ENCODE measurements around the gene UTP11.
"Not testable (repeated sequence)": the region's sequence is repeated elsewhere in the genome, so short reads cannot be mapped to it uniquely, and the experiment has no call there.

The UTP11 gene

GRCh38 chr1:38028105-38028591 lies 15.6 kb downstream of the UTP11 start:
- no peak for FAIRE-seq

GRCh38 chr1:38028671-38029070 lies 16.1 kb downstream of the UTP11 start:
- FAIRE-seq = no peak

- no peak for FAIRE-seq
These were observed 16.6 kb downstream of the UTP11 start for GRCh38 chr1:38029081-38029681.

GRCh38 chr1:38029685-38030511 lies 17.4 kb downstream of the UTP11 start:
- FAIRE-seq = no peak

- FAIRE-seq = no peak
These were observed 18.3 kb downstream of the UTP11 start for GRCh38 chr1:38030596-38031512.

- no peak for FAIRE-seq
These were observed 19.0 kb downstream of the UTP11 start for GRCh38 chr1:38031513-38031866.

GRCh38 chr1:38032992-38033391 lies 20.5 kb downstream of the UTP11 start:
- not testable (repeated sequence) for FAIRE-seq

GRCh38 chr1:38034871-38035270 lies 22.3 kb downstream of the UTP11 start:
- FAIRE-seq = no peak

- no peak for FAIRE-seq
These were observed 24.8 kb downstream of the UTP11 start for GRCh38 chr1:38037221-38037939.

- FAIRE-seq = no peak
These were observed 26.3 kb downstream of the UTP11 start for GRCh38 chr1:38038861-38039260.

- no peak for FAIRE-seq
These were observed 27.0 kb downstream of the UTP11 start for GRCh38 chr1:38039331-38040088.

- no peak for FAIRE-seq
These were observed 29.7 kb downstream of the UTP11 start for GRCh38 chr1:38041936-38042834.

- FAIRE-seq = no peak
These were observed 30.7 kb downstream of the UTP11 start for GRCh38 chr1:38043036-38043747.

GRCh38 chr1:38044221-38045215 lies 32.0 kb downstream of the UTP11 start:
- no peak for FAIRE-seq

GRCh38 chr1:38045401-38046332 lies 33.1 kb downstream of the UTP11 start:
- no peak for FAIRE-seq

- no peak for FAIRE-seq
These were observed 33.9 kb downstream of the UTP11 start, which contains the start of gene POU3F1 for GRCh38 chr1:38046333-38046883. TSS of gene POU3F1 (minus strand) at chr1:38046793. CDS start at chr1:38046743, 50 bp downstream.

Data from G401.6 (cell line).